Endothelial cell (in vitro differentiated cells): ENCODE data around the gene SHISA6. TPM values are rescaled to one million over a fixed set of nuclear protein-coding genes. Genes with fewer than 3 reads are reported as not detected.

Experiments
- DNase-seq: peaks from one replicate; pipeline ENCODE4 v3.0.0; 2021; ENCODE audit warnings: low spot score
- H3K27ac Mint-ChIP-seq: one replicate; pipeline ENCODE4 v1.8.0; 2021; ENCODE audit warnings: mixed read lengths, inconsistent platforms; ENCODE audit not compliant: unreplicated experiment
- H3K27me3 Mint-ChIP-seq: one replicate; pipeline ENCODE4 v1.8.0; 2021; ENCODE audit warnings: mild to moderate bottlenecking, moderate library complexity, mixed read lengths, inconsistent platforms; ENCODE audit not compliant: unreplicated experiment
- H3K36me3 Mint-ChIP-seq: one replicate; pipeline ENCODE4 v1.8.0; 2021; ENCODE audit warnings: mild to moderate bottlenecking, low read depth, mixed read lengths, inconsistent platforms; ENCODE audit not compliant: unreplicated experiment
- H3K4me1 Mint-ChIP-seq: one replicate; pipeline ENCODE4 v1.8.0; 2021; ENCODE audit warnings: mild to moderate bottlenecking, mixed read lengths, inconsistent platforms; ENCODE audit not compliant: unreplicated experiment
- H3K4me3 Mint-ChIP-seq: one replicate; pipeline ENCODE4 v1.8.0; 2021; ENCODE audit warnings: mild to moderate bottlenecking, mixed read lengths, inconsistent platforms; ENCODE audit not compliant: unreplicated experiment
- H3K9me3 Mint-ChIP-seq: one replicate; pipeline ENCODE4 v1.8.0; 2021; ENCODE audit warnings: mixed read lengths, inconsistent platforms; ENCODE audit not compliant: unreplicated experiment
- CTCF ChIP-seq: fragments of 200-600 bp; sonication (generic); IDR thresholded peaks from one replicate; pipeline ENCODE4 v1.5.0; 2021; ENCODE audit warnings: antibody characterized with exemption; ENCODE audit not compliant: unreplicated experiment
- total RNA-seq: library from RNA; stranded (reverse); fragmentation: NEBNext Ultra II Directional; extraction: Animal tissue kit (Norgen Biotek cat#: 25700); gene quantifications from one replicate; pipeline ENCODE4 v1.2.1, GENCODE V29; 2021; ENCODE audit not compliant: unreplicated experiment

The SHISA6 gene
- total RNA-seq, 1 donor from 2014 or later, result not detected

- H3K36me3 Mint-ChIP-seq, result peaks cover 21% of the 10 kb centered on the region
- peaks cover 10% of the 10 kb centered on the region for H3K27me3 Mint-ChIP-seq
- H3K9me3 Mint-ChIP-seq, result peaks cover 54% of the 10 kb centered on the region
- H3K27ac Mint-ChIP-seq, result no peak overlapping the region
- no peak for DNase-seq
- H3K4me3 Mint-ChIP-seq, result no peak overlapping the region
- H3K4me1 Mint-ChIP-seq, result no peaks in the 10 kb centered on the region
- TF ChIP-seq CTCF, result no peak
These were observed 61.6 kb downstream of the SHISA6 start for GRCh38 chr17:11302401-11303186.

GRCh38 chr17:11303773-11304394 lies 62.9 kb downstream of the SHISA6 start:
- DNase-seq, result no peak
- no peak for TF ChIP-seq CTCF
- peaks cover 41% of the 10 kb centered on the region for H3K9me3 Mint-ChIP-seq

GRCh38 chr17:11304568-11304967 lies 63.6 kb downstream of the SHISA6 start:
- H3K27me3 Mint-ChIP-seq, result peaks cover 10% of the 10 kb centered on the region
- no peak for TF ChIP-seq CTCF
- no peaks in the 10 kb centered on the region for H3K4me1 Mint-ChIP-seq
- H3K27ac Mint-ChIP-seq, result no peak overlapping the region
- peaks cover 9% of the 10 kb centered on the region for H3K36me3 Mint-ChIP-seq
- H3K9me3 Mint-ChIP-seq, result peaks cover 43% of the 10 kb centered on the region
- DNase-seq, result no peak
- H3K4me3 Mint-ChIP-seq, result no peak overlapping the region

More at GRCh38 chr17:11303773-11304394, 62.9 kb downstream of the SHISA6 start:
- peaks cover 11% of the 10 kb centered on the region for H3K36me3 Mint-ChIP-seq
- H3K27ac Mint-ChIP-seq, result no peak overlapping the region
- peaks cover 10% of the 10 kb centered on the region for H3K27me3 Mint-ChIP-seq
- H3K4me3 Mint-ChIP-seq, result no peak overlapping the region
- no peaks in the 10 kb centered on the region for H3K4me1 Mint-ChIP-seq

- H3K9me3 Mint-ChIP-seq, result peaks cover 50% of the 10 kb centered on the region
- TF ChIP-seq CTCF, result no peak
- H3K4me1 Mint-ChIP-seq, result no peaks in the 10 kb centered on the region
- H3K27me3 Mint-ChIP-seq, result peaks cover 10% of the 10 kb centered on the region
- no peak overlapping the region for H3K27ac Mint-ChIP-seq
- no peak for DNase-seq
- H3K4me3 Mint-ChIP-seq, result no peak overlapping the region
- peaks cover 14% of the 10 kb centered on the region for H3K36me3 Mint-ChIP-seq
These were observed 64.5 kb downstream of the SHISA6 start for GRCh38 chr17:11305524-11305923.

GRCh38 chr17:11308531-11308930 lies 67.5 kb downstream of the SHISA6 start:
- no peak for DNase-seq
- no peak for TF ChIP-seq CTCF
- Mint-ChIP-seq H3K27ac (no peak overlapping the region), H3K9me3 (peaks cover 44% of the 10 kb centered on the region), H3K4me3 (no peak overlapping the region), H3K4me1 (no peaks in the 10 kb centered on the region), H3K27me3 (peaks cover 4% of the 10 kb centered on the region), H3K36me3 (peaks cover 14% of the 10 kb centered on the region)
